ENCODE data around the gene ITPK1.

Gene ITPK1

GRCh38 chr14:93040443-93040842 lies 75.3 kb downstream of the ITPK1 start (continued):
- no peak for TF ChIP-seq CSRNP3 (CRISPR knock-in tag; IDR thresholded peaks at IDR 0.05)

DNA sequence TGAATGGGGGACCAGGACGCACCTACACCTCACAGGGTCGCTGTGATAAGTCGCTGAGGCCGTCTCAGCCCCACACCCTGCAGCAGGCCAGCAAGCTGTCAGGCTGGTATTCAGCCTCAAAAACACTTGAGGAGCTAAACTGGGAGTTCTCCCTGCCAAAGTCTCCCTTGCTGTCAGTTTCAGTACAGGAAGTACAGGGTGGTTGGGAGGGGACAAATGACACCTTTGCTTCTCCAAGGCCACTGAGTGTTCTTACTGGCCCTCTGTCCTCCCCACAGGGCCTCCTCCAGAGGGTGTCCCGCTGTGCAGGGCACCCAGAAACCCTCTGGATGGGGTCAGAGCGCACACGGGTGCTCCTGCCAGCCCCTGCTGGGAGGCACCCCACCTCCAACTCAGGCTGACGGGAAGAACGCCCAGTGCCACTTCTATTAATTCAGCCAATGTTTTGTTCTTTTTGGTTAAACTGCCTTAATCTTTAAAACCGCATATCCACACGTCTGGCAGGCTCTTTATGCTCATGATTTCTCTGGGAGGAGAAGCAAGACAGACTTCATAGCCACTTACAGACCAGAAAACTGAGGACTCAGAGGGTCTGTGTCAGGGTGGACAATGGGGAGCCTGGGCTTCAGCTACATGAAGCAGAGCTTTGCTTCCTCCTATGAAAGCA lies 75.9 kb downstream of the ITPK1 start:
- ATAC-seq, result no peak

GRCh38 chr14:93037351-93037750 lies 78.4 kb downstream of the ITPK1 start:
- no peak for ATAC-seq
- TF ChIP-seq ZFP3 (CRISPR knock-in tag; IDR thresholded peaks at IDR 0.05), result no peak
- TF ChIP-seq BACH2 (CRISPR knock-in tag; IDR thresholded peaks at IDR 0.05; ENCODE audit: borderline replicate concordance), result no peak
- TF ChIP-seq CSRNP3 (CRISPR knock-in tag; IDR thresholded peaks at IDR 0.05), result no peak
- TF ChIP-seq ZNF8 (CRISPR knock-in tag; IDR thresholded peaks at IDR 0.05), result no peak
- no peak for TF ChIP-seq SNAI2 (CRISPR knock-in tag; IDR thresholded peaks at IDR 0.05)
- TF ChIP-seq ZNF70 (CRISPR knock-in tag; IDR thresholded peaks at IDR 0.05), result no peak
- TF ChIP-seq PATZ1 (CRISPR knock-in tag; IDR thresholded peaks at IDR 0.05; ENCODE audit: borderline replicate concordance), result no peak
- TF ChIP-seq ZFP30 (CRISPR knock-in tag; IDR thresholded peaks at IDR 0.05), result no peak
- TF ChIP-seq CSDC2 (CRISPR knock-in tag; IDR thresholded peaks at IDR 0.05), result no peak
- TF ChIP-seq GLIS3 (CRISPR knock-in tag; IDR thresholded peaks at IDR 0.05), result no peak

More for the DNA sequence above, 75.9 kb downstream of the ITPK1 start:
- TF ChIP-seq PPARA (CRISPR knock-in tag; IDR thresholded peaks at IDR 0.05; ENCODE audit: borderline replicate concordance) (no peak), CSDC2 (CRISPR knock-in tag; IDR thresholded peaks at IDR 0.05) (no peak), ESRRG (CRISPR knock-in tag; IDR thresholded peaks at IDR 0.05) (no peak), TOX (CRISPR knock-in tag; IDR thresholded peaks at IDR 0.05; ENCODE audit: borderline replicate concordance) (no peak), PATZ1 (CRISPR knock-in tag; IDR thresholded peaks at IDR 0.05; ENCODE audit: borderline replicate concordance) (no peak), TCF4 (CRISPR knock-in tag; IDR thresholded peaks at IDR 0.05; ENCODE audit: borderline replicate concordance) (no peak), SNAI2 (CRISPR knock-in tag; IDR thresholded peaks at IDR 0.05) (no peak), BACH2 (CRISPR knock-in tag; IDR thresholded peaks at IDR 0.05; ENCODE audit: borderline replicate concordance) (no peak), CSRNP3 (CRISPR knock-in tag; IDR thresholded peaks at IDR 0.05) (no peak), OSR1 (CRISPR knock-in tag; IDR thresholded peaks at IDR 0.05) (no peak), ZNF565 (CRISPR knock-in tag; conservative IDR thresholded peaks at IDR 0.05; ENCODE audit: low read depth) (no peak), ARNTL (CRISPR knock-in tag; IDR thresholded peaks at IDR 0.05; ENCODE audit: borderline replicate concordance, low read depth) (no peak), ZNF70 (CRISPR knock-in tag; IDR thresholded peaks at IDR 0.05) (no peak), ZNF8 (CRISPR knock-in tag; IDR thresholded peaks at IDR 0.05) (no peak), ISL1 (CRISPR knock-in tag; IDR thresholded peaks at IDR 0.05) (no peak), ZC3H10 (CRISPR knock-in tag; IDR thresholded peaks at IDR 0.05) (no peak), ZFP30 (CRISPR knock-in tag; IDR thresholded peaks at IDR 0.05) (no peak)
- TF ChIP-seq, protein P1, sequence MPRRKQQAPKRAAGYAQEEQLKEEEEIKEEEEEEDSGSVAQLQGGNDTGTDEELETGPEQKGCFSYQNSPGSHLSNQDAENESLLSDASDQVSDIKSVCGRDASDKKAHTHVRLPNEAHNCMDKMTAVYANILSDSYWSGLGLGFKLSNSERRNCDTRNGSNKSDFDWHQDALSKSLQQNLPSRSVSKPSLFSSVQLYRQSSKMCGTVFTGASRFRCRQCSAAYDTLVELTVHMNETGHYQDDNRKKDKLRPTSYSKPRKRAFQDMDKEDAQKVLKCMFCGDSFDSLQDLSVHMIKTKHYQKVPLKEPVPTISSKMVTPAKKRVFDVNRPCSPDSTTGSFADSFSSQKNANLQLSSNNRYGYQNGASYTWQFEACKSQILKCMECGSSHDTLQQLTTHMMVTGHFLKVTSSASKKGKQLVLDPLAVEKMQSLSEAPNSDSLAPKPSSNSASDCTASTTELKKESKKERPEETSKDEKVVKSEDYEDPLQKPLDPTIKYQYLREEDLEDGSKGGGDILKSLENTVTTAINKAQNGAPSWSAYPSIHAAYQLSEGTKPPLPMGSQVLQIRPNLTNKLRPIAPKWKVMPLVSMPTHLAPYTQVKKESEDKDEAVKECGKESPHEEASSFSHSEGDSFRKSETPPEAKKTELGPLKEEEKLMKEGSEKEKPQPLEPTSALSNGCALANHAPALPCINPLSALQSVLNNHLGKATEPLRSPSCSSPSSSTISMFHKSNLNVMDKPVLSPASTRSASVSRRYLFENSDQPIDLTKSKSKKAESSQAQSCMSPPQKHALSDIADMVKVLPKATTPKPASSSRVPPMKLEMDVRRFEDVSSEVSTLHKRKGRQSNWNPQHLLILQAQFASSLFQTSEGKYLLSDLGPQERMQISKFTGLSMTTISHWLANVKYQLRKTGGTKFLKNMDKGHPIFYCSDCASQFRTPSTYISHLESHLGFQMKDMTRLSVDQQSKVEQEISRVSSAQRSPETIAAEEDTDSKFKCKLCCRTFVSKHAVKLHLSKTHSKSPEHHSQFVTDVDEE (CRISPR knock-in tag; IDR thresholded peaks at IDR 0.05), result no peak
- TF ChIP-seq, protein P2, sequence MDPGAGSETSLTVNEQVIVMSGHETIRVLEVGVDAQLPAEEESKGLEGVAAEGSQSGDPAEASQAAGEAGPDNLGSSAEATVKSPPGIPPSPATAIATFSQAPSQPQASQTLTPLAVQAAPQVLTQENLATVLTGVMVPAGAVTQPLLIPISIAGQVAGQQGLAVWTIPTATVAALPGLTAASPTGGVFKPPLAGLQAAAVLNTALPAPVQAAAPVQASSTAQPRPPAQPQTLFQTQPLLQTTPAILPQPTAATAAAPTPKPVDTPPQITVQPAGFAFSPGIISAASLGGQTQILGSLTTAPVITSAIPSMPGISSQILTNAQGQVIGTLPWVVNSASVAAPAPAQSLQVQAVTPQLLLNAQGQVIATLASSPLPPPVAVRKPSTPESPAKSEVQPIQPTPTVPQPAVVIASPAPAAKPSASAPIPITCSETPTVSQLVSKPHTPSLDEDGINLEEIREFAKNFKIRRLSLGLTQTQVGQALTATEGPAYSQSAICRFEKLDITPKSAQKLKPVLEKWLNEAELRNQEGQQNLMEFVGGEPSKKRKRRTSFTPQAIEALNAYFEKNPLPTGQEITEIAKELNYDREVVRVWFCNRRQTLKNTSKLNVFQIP (CRISPR knock-in tag; IDR thresholded peaks at IDR 0.05; ENCODE audit: borderline replicate concordance, low read depth), result no peak
